ENCODE results near the gene PTCH1. TPM values are rescaled to one million over a fixed set of nuclear protein-coding genes. Genes with fewer than 3 reads are reported as not detected.

The PTCH1 gene
- total RNA-seq, 1 donor from 2014 or later: 1.6 TPM

DNA sequence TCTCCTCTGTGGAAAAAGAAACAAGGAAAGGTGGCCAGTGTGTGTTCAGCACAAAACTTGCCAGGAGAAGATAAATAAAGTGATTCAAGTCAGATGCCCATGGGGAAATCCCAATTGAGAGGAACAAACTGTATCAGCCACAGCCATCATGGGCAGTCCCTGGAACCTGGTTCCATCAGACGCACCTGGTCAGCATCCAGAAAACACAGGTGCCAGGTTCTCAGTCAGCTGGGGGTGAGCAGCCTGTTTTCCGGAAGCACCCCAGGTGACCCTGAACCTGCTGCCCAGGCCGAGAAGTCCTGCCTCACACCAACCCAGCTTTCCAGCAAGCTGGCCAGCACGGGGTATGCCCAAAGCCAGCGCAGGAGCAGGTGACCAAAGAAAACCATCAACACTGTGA lies 30.5 kb downstream of the PTCH1 start:
- FAIRE-seq (no peak), DNase-seq (ENCODE audit: low read depth) (no peak)
- TF ChIP-seq, protein P1, sequence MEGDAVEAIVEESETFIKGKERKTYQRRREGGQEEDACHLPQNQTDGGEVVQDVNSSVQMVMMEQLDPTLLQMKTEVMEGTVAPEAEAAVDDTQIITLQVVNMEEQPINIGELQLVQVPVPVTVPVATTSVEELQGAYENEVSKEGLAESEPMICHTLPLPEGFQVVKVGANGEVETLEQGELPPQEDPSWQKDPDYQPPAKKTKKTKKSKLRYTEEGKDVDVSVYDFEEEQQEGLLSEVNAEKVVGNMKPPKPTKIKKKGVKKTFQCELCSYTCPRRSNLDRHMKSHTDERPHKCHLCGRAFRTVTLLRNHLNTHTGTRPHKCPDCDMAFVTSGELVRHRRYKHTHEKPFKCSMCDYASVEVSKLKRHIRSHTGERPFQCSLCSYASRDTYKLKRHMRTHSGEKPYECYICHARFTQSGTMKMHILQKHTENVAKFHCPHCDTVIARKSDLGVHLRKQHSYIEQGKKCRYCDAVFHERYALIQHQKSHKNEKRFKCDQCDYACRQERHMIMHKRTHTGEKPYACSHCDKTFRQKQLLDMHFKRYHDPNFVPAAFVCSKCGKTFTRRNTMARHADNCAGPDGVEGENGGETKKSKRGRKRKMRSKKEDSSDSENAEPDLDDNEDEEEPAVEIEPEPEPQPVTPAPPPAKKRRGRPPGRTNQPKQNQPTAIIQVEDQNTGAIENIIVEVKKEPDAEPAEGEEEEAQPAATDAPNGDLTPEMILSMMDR (IDR thresholded peaks at IDR 0.05; ENCODE audit: insufficient read depth, low read length, severe bottlenecking): no peak
- no peaks in the 10 kb centered on the region for H3K36me3 ChIP-seq (ENCODE audit: control insufficient read depth, insufficient read depth, low read length)
- no peaks in the 10 kb centered on the region for H3K27me3 ChIP-seq (ENCODE audit: control insufficient read depth, insufficient read depth, low read length)
- H3K4me3 ChIP-seq (ENCODE audit: low read depth, low read length): no peak overlapping the region

DNA sequence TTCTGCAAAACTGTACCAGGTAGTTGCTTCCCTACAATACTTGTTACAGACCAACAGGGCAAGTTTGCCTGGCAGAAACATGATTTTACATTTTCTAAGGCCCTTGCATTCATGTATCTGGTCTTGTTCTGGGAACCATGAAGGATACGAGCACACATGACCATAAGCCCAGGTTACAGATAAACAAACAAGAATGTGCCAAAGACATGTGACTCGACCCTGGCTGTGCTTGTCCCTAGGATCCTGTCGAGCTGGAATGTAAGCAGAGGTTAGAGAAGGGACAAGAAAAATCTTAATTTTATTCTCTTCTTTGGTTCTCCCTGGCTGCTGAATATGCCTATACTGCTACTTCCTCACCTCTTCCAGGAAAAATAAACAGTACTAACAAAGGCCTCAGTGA lies 32.5 kb downstream of the PTCH1 start:
- Histone ChIP-seq H3K4me3 (ENCODE audit: low read depth, low read length) (no peak overlapping the region), H3K36me3 (ENCODE audit: control insufficient read depth, insufficient read depth, low read length) (no peaks in the 10 kb centered on the region), H3K27me3 (ENCODE audit: control insufficient read depth, insufficient read depth, low read length) (no peaks in the 10 kb centered on the region)
- FAIRE-seq (no peak), DNase-seq (ENCODE audit: low read depth) (no peak)
- TF ChIP-seq, protein P1 (IDR thresholded peaks at IDR 0.05; ENCODE audit: insufficient read depth, low read length, severe bottlenecking): no peak

DNA sequence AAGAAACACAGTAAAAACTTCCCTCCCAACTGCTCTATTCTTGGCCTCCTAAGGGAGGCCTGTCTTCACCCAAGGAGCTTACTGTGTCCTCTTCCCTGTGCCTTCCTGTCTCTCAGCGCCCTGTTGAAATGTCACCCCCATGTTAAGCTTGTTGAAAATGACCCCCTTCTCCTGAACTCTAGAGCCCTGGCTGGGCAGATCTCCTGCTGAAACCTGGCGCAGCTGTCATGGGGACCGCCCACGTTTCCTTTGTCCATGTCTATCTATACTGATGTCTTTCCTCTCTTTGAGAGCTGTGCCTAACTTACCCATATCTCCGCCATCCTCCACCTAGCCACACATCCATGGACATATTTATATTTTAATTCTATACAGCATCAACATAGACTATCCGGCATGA lies 33.3 kb downstream of the PTCH1 start:
- FAIRE-seq: no peak
- TF ChIP-seq, protein P1 (IDR thresholded peaks at IDR 0.05; ENCODE audit: insufficient read depth, low read length, severe bottlenecking): no peak
- H3K27me3 ChIP-seq (ENCODE audit: control insufficient read depth, insufficient read depth, low read length): no peaks in the 10 kb centered on the region
- no peak for DNase-seq (ENCODE audit: low read depth)
- H3K36me3 ChIP-seq (ENCODE audit: control insufficient read depth, insufficient read depth, low read length): no peaks in the 10 kb centered on the region
- H3K4me3 ChIP-seq (ENCODE audit: low read depth, low read length): no peak overlapping the region

DNA sequence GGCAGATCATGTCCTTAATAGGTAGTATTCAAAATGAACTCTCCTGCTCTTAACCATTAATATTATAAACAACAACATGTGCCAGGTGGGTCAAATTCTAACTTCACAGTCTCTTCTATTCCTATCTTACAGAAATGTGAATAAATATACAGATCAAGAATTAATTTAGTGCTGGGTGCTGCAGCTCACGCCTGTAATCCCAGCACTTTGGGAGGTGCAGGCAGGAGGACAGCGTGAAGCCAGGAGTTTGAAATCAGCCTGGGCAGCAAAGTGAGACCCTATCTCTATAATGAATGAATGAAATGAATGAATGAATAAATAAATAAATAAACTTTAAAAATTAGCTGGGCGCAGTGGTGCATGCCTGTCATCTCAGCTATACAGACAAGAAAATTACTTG lies 34.1 kb downstream of the PTCH1 start:
- TF ChIP-seq, protein P1 (IDR thresholded peaks at IDR 0.05; ENCODE audit: insufficient read depth, low read length, severe bottlenecking): no peak
- FAIRE-seq: no peak
- DNase-seq (ENCODE audit: low read depth): no peak
- Histone ChIP-seq H3K4me3 (ENCODE audit: low read depth, low read length) (no peak overlapping the region), H3K27me3 (ENCODE audit: control insufficient read depth, insufficient read depth, low read length) (no peaks in the 10 kb centered on the region), H3K36me3 (ENCODE audit: control insufficient read depth, insufficient read depth, low read length) (no peaks in the 10 kb centered on the region)

DNA sequence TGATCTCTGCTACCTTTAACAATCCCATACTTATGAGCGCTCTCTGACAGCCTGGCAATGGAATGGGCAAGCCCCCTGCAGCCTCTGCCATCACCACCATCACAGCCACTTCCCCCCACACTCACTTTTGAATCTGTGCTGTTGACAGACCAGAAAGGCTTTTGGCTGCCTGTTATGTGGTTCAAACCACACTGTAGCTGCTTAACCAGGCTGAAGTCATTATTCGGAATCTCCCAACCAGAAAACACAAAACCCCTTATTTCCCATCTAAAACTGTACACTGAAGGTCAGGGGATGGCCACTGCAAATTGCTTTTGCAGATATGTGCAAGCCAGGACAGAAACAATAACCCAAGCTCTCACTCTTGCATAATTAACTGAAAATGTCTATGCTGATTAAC lies 35.8 kb downstream of the PTCH1 start:
- TF ChIP-seq, protein P1 (IDR thresholded peaks at IDR 0.05; ENCODE audit: insufficient read depth, low read length, severe bottlenecking): no peak
- DNase-seq (ENCODE audit: low read depth) (no peak), FAIRE-seq (no peak)
- Histone ChIP-seq H3K4me3 (ENCODE audit: low read depth, low read length) (no peak overlapping the region), H3K36me3 (ENCODE audit: control insufficient read depth, insufficient read depth, low read length) (no peaks in the 10 kb centered on the region), H3K27me3 (ENCODE audit: control insufficient read depth, insufficient read depth, low read length) (no peaks in the 10 kb centered on the region)

DNA sequence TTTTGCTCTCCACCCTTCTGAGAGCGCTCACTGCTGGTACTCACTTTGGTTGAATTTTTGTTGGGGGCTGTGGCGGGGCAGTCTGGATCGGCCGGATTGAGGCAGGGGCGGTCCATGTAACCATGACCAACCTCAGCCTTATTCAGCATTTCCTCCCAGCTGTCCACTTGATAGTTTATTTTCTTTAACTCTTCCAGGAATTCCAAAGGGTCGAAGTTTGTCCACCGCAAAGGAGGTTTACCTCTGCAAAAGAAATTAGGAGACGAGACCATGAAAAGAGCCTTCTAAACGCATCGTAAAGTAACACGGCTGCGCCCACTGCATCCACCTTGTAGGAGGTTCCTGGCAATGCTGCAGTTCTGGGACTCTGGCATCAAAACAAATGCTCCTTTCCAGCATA lies 36.4 kb downstream of the PTCH1 start:
- H3K27me3 ChIP-seq (ENCODE audit: control insufficient read depth, insufficient read depth, low read length): no peaks in the 10 kb centered on the region
- H3K36me3 ChIP-seq (ENCODE audit: control insufficient read depth, insufficient read depth, low read length): no peaks in the 10 kb centered on the region
- H3K4me3 ChIP-seq (ENCODE audit: low read depth, low read length): no peak overlapping the region
- TF ChIP-seq, protein P1 (IDR thresholded peaks at IDR 0.05; ENCODE audit: insufficient read depth, low read length, severe bottlenecking): no peak
- DNase-seq (ENCODE audit: low read depth) (no peak), FAIRE-seq (no peak)

Measured in bronchial epithelial cell (primary cell).